NOMO-1 (cell line): ENCODE data around the gene NPTXR.

Experiments
- DNase-seq, 2 experiments: peaks; one replicate each; lab custom pipeline; 2025; ENCODE audit not compliant: unreplicated experiment in 2 of 2; lab: John Stamatoyannopoulos, UW

NPTXR gene

DNA sequence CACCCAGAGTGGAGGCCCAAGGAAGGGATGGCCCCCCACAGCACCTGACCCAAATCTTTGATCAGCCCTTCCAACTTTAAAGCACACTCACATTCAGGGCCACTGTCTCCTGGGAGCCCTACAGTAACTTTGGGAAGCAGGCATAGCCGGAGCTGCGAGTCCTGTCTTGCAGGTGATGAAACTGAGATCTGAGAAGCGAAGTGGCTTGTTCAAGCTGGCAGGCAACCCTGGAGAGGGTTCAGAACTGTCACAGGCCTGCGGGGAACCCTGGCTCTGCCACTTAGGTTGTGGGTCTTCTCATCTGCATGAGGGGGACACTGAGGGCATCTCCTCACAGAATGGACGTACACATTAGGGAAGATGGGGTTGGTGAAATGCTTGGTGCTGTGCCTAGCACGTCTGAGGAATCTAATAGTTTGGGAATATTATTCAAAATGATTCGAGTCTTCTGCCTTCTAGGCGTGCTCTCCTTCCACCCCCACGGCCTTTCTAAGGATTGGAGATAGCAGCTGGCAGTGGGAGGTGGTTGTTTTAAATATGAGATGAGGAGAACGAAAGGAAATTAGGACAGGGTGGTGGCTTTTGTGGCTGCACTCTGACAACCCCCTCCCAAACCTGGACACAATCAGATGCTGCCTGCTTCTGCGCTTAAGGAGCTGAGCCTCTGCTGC is 69.2 kb downstream of the NPTXR start:
- DNase-seq, result no peak

GRCh38 chr22:38773363-38773946 is 70.4 kb downstream of the NPTXR start:
- DNase-seq, result no peak

DNA sequence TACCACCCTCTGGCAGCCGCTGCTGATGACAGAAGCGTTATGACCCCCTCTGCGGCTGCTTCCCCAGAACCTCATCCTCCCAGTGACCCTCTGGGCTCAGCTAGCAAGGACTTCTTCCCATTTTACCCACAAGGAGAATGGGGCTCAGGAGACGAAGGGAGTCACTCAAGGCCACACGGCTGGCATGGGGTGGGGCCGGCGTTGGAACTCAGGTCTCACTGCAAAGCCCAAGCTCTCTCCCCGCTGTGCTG is 71.3 kb downstream of the NPTXR start:
- no peak for DNase-seq

DNA sequence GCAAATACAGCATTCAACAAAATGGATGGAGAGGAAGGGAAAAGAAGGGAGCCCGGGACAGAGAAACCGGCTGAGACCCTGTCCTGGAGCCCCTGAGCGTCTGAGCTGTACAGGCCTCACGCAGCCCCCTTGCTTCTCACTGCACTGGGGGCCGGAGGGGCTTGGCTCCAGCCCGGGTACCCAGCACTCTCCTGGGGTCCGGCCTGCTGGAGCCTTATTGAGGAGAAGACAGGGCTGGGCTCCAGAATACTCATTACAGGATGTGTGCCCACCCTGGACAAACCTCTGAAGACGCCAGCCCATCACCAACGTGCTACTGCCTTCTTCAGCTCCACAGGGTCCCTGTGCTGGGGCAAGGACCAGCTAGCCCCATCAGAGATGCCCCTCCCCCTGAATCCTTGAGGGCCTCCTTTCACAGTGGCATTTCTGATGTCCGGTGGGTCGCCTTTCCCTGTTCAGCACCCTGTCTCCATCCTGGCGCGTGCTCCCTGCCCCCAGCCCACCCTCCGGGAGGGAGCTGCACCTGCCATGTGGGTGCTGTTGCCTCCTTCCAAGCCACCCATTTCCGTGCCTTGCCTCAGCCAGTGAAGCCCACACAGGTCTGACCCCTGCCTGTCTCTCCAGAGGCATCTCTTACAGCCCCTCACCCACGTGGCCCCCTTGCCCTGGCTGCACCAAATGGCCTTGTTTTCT is 73.4 kb downstream of the NPTXR start:
- DNase-seq, result no peak
